ENCODE data around the gene RNF31. TPM values are rescaled to one million over a fixed set of nuclear protein-coding genes. Genes with fewer than 3 reads are reported as not detected.
A peak's percentile ranks its signal among the peaks of the same experiment; 100 is the strongest.

RNF31 gene
- total RNA-seq, 2 experiments from 2014 or later: 37.8 to 57.8 TPM

DNA sequence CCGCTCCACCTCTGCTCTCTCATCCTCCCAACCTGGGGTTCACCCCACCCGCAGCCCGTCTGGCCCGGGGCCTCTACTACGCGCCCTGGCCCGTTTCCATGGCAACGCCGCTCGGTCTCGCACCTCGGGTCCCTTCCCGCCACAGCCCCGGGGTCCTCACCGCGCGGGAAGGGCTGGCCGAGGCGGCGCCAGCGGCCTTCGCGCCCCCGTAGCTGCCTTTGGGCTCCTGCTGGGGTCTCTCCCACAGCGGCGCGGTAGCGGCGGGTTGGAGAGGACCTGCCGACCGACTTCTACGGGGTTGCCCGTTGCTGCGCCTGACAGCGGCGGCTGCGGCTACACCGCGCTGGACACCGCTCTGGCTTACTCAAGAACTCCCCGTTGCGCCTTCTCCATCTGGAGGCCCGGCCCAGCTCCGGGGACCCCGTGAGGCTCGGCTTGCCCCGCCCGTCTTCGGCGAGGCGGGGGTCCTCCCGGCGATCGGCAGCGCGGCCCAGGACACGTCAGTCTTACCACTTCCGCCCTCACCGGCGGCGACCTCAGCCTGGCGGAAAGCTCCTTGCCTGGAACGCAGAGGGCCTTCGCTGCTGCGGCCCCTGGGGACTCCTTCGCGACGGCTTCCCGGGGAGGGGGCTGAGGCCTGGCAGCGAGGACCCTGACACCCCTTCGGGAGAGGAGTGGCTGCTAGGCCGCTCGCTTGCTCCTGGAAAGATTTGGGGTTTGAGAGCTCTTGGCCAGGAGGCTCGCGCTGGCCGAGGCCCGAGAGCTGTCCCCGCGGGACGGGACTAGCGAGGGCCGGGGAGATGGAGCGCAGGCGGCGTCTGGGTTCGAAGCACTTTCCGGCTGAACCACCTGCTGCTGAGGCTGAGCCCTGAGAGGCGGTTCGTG, 48.1 kb downstream of the RNF31 start, which contains the start of gene TM9SF1:
TSS of gene TM9SF1 (minus strand) at position 256 of the 885 bp plus-strand sequence. CDS start 422 bp downstream, outside the sequence.
- peak within 1 kb of the TSS; percentile 32 for H2AFZ ChIP-seq (ENCODE audit: low read length)
- no peak for TF ChIP-seq CTCF (conservative IDR thresholded peaks at IDR 0.05; ENCODE audit: low read length)
- TF ChIP-seq EZH2phosphoT487 (IDR thresholded peaks at IDR 0.05; ENCODE audit: borderline replicate concordance, low read depth, low read length): no peak
- peaks cover 17% of the 10 kb centered on the region; the same call in 1 of the 2 replicates for H3K79me2 ChIP-seq (ENCODE audit: insufficient read depth, low read depth, low read length)
- H3K9me2 ChIP-seq (ENCODE audit: insufficient read depth, low read length): no peaks in the 10 kb centered on the region
- ChIA-PET CTCF (ENCODE audit: unreplicated experiment) (interaction anchor here (0.7 to 1.0 kb wide), 3 partner anchors 15 to 1745 kb away, joined by 3 to 4 read pairs (median 4); no protein-coding TSS in a partner anchor), POLR2A (interaction anchor here (0.5 to 2.3 kb wide), 9 partner anchors 18 to 85 kb away, joined by 4 to 18 read pairs (median 6); partner anchors contain the start of genes CHMP4A, DCAF11, EMC9 and NRL)
- H3K4me3 ChIP-seq (ENCODE audit: low read depth, low read length, poor library complexity, severe bottlenecking): peak within 1 kb of the TSS; percentile 75
- DNase-seq (ENCODE audit: low spot score): peak; percentile 93
- H3K4me2 ChIP-seq (ENCODE audit: low read length): peak within 1 kb of the TSS; percentile 91
- intact Hi-C loops (cut with micrococcal nuclease; ENCODE audit: unreplicated experiment): loop anchor here (1.0 to 5.0 kb wide), 2 partner anchors 18 to 172 kb away; partner anchors contain the start of genes CHMP4A and NFATC4
- peaks cover 26% of the 10 kb centered on the region for H3K4me1 ChIP-seq (ENCODE audit: insufficient read depth, low read length, poor library complexity, severe bottlenecking)
- H3K9me3 ChIP-seq (ENCODE audit: low read length): no peaks in the 10 kb centered on the region
- no TSS peak for BruUV-seq (replicated peaks)
- peak within 1 kb of the TSS; percentile 86 for H3K27ac ChIP-seq (ENCODE audit: low read depth, low read length, poor library complexity, severe bottlenecking)
- H4K20me1 ChIP-seq (ENCODE audit: insufficient read depth, low read length): no peaks in the 10 kb centered on the region
- H3K36me3 ChIP-seq (ENCODE audit: insufficient read depth, low read length): peaks cover 38% of the 10 kb centered on the region

GRCh38 chr14:24196071-24197055, 49.1 kb downstream of the RNF31 start:
- peak overlapping the region; percentile 86 for H3K27ac ChIP-seq (ENCODE audit: low read depth, low read length, poor library complexity, severe bottlenecking)
- ChIA-PET POLR2A (interaction anchor here (0.7 to 2.3 kb wide), 8 partner anchors 14 to 86 kb away, joined by 3 to 18 read pairs (median 5); partner anchors contain the start of genes CHMP4A, EMC9, PSME1 and PSME2), CTCF (ENCODE audit: unreplicated experiment) (interaction anchor here (0.5 to 1.0 kb wide), 3 partner anchors 15 to 88 kb away, joined by 3 to 4 read pairs (median 4); partner anchors contain the start of gene PSME1)
- intact Hi-C loops (cut with micrococcal nuclease; ENCODE audit: unreplicated experiment): loop anchor here (1.0 to 5.0 kb wide), 2 partner anchors 17 to 171 kb away; partner anchors contain the start of genes CHMP4A and NFATC4
- peak overlapping the region; percentile 91 for H3K4me2 ChIP-seq (ENCODE audit: low read length)
- H3K36me3 ChIP-seq (ENCODE audit: insufficient read depth, low read length): peaks cover 44% of the 10 kb centered on the region
- TSS peak; percentile 85 for BruUV-seq (replicated peaks)
- H3K79me2 ChIP-seq (ENCODE audit: insufficient read depth, low read depth, low read length): peaks cover 17% of the 10 kb centered on the region; the same call in 1 of the 2 replicates
- DNase-seq (ENCODE audit: low spot score): peak; percentile 71
- no peaks in the 10 kb centered on the region for H4K20me1 ChIP-seq (ENCODE audit: insufficient read depth, low read length)
- no peaks in the 10 kb centered on the region for H3K9me2 ChIP-seq (ENCODE audit: insufficient read depth, low read length)
- H3K4me3 ChIP-seq (ENCODE audit: low read depth, low read length, poor library complexity, severe bottlenecking): peak overlapping the region; percentile 75
- 0 out of 2 replicates have a peak, but pooled peaks cover 3% of the 10 kb centered on the region for H3K9me3 ChIP-seq (ENCODE audit: low read length)
- peaks cover 26% of the 10 kb centered on the region for H3K4me1 ChIP-seq (ENCODE audit: insufficient read depth, low read length, poor library complexity, severe bottlenecking)
- H2AFZ ChIP-seq (ENCODE audit: low read length): peak overlapping the region; percentile 32; the same call in 1 of the 2 replicates
- TF ChIP-seq EZH2phosphoT487 (IDR thresholded peaks at IDR 0.05; ENCODE audit: borderline replicate concordance, low read depth, low read length) (no peak), CTCF (conservative IDR thresholded peaks at IDR 0.05; ENCODE audit: low read length) (no peak)

Data from OCI-LY7 (cell line).